GM21367 (cell line): Measurements from ENCODE around the gene KIF1A.

Source experiments
- ATAC-seq: cut with Tn5 transposase; IDR thresholded peaks from one replicate; pipeline ENCODE4 v1.9.1; 2021; ENCODE audit not compliant: unreplicated experiment

The KIF1A gene

DNA sequence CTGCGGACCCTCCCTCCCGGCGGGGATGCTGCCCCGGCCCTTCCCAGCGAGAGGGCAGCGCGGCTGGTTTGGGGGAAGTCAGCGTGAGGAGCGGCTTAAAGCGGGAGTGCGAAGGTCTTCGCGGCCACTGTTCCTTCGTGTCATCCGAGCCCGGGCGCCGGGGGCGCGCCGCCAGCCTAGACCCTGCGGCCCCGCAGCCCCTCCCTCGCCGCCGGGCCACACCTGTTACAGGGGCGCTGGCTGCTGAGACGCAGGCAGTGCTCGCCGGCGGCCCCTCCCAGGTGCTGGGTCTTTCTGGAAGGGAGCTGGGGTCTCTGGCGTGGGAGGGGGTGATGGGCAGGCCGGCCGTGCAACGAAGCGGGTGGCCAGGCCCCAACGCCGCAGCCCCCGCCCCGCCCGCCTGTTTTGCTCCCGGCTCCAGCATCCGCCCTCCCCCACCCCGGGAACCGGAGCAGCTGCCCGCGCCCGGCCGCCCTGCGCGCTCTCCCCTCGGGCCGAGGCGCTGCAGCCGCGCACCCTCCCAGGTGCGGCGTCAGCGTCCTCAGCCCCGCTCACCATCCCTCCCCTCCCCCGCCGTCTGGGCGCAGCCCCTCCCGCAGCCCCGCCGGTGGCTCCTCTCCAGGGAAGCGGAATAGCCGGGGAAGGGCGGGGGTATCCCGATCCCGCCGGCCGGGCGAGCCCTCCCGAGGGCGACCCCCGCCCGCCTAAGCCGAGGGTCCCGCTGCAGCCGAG is 727 bp downstream of the KIF1A start:
- ATAC-seq, result no peak

DNA sequence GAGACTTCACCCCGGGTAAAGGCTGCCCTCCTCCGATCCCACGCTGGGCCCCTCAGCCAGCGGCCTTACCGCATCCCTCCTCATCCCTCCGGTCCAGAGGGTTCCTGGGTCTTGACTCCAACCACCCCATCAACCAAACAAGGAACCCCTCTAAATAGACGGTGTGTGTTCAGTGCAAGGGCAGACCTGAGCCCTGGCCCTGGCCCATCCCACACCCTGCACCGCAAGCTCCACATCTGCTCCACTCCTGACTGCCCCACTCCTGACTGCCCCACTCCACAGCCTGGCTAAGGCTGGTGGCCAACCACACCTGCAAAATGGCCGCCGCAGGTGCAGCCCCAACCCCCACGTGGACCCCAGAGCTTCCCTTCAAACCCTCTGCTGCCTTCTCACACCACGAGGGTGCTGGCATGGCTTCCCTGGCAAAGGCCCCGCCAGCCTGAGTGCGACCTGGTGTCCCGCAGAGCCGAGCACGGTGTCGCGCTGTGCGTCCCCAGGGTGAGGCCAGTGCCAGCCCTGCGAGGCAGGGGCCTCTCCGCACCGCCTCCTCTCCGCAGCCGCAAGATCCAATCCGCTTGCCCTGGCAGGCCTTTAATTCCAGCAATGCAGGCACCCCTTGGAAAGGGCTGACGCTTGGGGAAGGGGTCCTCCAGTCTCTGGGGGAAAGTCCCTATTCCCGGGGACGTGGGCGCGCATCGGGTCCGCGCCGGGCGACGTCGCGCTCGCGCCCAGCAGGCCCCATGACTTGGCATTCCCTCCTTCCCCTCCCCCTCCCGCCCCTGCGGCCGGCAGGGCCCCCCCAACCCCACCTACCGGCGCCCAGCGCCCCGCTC is 1.5 kb downstream of the KIF1A start:
- no peak for ATAC-seq

DNA sequence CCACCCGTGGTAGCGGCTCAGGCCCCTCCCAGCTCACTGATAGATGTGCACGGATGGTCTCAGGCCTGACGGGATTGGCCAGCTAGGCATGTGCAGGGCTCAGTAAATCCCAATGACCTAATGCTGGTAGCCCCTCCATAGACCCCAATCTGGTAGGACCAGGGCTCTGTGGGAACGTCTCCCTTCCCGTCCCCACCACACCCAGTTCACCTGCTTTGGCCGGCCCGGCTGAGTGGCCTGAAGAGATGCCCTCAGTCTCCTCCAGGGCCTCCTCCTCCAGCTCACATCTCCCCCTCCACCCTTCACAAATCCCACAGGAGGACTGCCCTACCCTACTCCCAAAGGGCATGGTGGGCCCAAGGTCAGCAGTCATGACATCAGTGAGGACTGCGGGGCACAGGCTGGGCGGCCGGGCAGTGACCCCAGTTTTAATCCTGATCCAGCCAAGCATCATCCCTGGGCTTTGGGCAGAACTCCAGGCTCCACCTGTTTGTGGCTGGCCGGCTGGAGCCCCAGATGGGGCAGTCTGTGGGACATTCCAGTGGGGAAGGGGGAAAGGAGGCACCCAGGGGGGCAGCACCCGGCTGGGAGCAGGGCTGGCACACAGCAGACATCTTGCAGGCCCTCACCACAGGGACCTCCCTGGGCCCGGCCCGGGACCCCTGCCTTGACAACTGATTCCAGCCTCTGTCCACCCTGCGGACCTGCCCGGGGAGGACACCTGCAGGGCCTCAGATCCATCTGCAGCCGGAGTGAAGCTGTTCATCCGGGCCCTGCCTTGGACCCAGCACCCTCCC is 2.3 kb downstream of the KIF1A start:
- ATAC-seq, result no peak

DNA sequence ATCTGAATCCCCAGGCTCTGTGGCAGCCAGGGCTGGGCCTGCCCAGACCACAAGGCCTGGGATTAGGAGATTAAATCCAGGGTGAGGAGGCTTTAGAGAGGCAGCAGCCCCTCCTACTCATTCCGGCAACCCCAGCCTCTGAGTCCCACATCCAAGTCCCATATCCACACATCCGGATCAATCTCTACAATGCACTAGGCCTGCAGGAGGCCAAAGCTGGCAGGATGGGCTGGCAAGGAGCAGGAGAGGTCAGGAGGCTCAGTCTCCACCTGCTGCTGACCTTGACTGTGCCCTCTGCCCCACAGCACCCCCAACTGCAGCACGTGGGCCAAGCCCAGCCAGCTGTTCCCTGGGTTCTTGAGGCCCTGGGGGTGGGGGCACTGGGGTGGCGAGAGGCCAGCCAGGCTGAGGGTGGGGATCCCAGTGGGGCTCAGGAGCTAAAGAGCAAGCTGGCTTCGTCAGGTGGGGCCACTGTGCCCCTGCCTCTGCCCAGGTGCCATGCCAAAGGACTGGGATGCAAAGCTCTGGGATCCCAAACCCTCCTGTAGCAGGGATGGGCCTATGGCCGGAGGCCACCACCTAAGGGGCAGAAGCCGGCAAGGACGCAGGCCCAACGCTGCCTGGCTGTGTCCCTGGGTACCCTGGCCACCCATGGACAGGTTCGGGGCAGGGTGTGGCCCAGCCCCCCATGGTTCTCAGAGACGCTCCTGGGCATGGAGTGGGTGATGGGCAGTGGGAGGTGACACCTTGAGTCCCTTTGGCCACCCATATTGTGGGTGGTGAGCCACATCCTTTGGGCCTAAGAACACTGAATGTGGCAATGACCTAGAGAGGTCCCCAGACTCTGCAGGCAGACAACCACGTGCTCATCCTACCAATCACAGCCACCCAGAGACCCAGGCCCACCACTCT is 3.2 kb downstream of the KIF1A start:
- ATAC-seq, result no peak

DNA sequence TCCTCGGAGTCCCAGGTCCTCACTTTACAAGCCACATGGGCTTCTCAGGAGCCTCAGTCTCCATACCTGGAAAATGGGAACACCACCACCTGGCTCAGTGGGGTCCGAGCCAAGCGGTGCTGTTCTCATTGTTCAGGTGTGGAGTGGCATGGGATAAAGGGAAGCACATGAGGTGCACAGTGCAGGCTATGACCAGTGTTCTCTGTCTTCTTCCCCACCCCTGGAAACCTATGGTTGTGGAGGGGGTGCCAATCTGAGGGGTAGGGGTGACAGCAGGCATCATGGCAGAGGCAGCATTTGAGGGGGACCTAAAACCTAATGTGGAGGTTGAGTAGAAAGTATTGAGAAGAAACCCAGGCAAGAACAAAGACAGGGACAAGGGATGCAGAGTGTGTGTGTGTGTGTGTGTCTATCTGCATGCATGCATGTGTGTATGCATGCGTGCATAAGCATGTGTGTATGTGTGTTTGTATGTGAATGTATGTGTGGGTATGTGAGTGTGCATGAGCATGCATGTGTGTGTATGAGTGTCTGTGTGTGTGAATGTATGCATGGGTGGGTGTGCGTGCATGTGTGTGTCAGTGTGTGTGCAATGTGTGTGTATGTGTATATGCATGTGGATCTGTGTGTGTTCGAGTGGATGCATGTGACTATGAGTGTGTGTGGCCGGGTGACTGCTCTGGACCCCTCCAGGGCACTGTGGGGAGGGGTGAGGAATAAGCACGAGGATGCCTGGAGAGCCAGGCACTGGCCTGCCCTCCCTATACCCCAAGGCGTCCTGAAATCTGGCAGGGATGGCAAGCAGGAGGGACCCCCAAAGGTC is 4.0 kb downstream of the KIF1A start:
- ATAC-seq, result no peak

DNA sequence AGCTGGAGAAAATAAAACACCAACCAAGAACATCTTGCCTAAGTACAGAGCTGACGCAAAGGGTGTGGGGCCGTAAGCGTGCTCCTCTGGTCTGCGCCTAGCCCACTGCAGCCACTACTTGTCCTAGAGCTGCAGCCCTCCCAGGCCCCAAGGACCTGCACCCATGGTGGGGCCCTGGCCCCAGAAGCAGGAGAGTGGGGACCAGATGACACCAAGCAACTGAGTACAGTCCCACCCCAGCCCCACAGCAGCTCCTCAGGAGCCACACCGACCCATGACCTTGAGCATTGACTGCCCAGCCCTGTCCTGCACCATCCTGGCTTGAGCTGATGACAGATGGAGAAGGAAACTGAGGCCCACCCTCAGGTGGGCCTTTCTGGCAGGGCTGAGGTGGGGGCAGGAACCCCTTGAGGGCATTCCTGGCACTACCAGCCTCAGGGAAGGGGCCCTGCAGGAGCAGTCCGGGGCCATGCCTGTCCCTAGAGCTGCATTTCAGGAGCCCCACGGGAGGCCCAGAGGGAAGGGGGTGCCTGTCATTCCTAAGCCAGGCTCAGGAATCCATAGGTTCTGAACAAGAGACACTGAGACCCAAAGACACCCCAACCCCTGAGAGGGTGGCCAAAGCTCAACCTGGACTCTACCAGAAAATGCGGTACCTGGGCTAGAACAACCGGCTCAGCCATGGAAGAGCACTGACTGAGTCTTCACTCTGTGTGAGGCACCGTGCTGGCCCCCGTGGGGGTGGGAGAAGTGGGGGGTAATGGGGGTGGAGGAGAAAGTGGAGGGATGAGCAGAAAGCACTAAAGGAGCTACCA is 4.9 kb downstream of the KIF1A start:
- no peak for ATAC-seq

DNA sequence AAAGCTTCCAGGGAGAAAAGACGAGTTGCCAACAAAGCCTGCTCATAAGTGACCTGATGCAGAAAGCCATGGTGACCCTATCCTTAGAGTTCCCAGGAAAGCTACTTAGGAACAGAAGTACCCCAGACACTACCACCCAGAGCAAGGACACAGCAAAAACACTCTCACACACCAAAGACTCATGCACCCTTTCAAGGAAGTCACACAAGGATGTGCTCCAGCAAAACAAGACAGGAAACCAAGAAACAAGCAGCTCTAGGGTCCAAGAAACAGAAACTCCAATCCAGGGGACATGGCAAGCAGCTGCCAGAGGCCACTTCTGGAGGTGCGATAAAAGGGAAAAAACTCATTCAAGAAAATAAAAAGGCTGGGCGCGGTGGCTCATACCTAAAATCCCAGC is 5.7 kb downstream of the KIF1A start:
- ATAC-seq, result no peak

DNA sequence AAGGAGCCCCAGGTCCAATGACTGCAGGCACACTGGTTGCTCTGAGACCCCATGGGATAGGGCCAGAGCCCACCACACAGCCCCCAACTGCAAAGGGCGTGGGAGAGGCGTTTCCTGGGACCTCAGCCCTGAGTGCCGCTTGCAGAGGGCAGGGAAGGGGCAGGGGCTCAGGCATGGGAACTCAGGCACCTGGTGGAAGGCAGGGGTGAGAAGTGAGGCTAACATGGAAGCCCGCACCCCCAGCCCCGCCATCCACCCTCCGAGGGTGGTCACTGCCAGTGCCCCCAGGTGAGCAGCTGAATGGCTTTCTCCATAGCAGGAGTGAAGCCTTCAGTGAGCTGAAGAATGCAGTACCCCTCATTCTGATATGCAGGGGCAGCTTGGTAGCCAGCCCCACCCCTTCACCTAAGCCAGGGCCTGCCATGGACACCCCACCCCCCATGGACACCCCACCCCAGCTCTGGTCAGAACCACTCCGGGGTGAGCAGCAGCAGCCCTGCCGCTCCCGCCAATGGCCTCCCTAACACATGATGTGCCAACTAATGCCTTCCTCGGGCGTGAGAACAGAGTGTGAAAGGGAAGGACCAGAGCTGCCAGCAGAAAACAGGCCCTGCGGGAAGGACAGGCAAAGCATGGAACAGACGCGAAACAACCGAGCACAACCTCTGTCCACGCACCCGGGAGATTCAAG is 6.6 kb downstream of the KIF1A start:
- ATAC-seq, result no peak

DNA sequence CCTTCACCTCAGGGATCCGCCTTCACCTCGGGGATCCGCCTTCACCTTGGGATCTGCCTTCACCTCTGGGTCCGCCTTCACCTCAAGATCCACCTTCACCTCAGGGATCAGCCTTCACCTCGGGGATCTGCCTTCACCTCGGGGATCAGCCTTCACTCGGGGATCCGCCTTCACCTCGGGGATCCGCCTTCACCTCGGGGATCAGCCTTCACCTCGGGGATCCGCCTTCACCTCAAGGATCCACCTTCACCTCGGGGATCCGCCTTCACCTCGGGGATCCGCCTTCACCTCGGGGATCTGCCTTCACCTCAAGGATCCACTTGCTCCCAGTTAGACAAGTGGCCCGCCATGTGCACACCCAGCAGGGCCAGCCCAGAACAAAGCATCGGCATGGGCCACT is 7.3 kb downstream of the KIF1A start:
- ATAC-seq, result no peak

DNA sequence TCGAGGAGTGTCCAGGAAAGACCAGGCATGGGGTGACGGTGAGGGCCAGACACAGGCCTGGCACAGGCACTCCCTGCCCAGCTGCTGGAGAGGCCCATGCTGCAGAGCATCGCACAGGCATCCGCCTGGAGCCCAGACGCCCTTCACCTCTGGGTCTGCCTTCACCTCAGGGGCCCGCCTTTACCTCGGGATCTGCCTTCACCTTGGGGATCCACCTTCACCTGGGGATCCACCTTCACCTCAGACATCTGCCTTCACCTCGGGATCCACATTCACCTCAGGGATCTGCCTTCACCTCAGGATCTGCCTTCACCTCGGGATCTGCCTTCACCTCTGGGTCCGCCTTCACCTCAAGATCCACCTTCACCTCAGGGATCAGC is 7.7 kb downstream of the KIF1A start:
- ATAC-seq, result no peak

DNA sequence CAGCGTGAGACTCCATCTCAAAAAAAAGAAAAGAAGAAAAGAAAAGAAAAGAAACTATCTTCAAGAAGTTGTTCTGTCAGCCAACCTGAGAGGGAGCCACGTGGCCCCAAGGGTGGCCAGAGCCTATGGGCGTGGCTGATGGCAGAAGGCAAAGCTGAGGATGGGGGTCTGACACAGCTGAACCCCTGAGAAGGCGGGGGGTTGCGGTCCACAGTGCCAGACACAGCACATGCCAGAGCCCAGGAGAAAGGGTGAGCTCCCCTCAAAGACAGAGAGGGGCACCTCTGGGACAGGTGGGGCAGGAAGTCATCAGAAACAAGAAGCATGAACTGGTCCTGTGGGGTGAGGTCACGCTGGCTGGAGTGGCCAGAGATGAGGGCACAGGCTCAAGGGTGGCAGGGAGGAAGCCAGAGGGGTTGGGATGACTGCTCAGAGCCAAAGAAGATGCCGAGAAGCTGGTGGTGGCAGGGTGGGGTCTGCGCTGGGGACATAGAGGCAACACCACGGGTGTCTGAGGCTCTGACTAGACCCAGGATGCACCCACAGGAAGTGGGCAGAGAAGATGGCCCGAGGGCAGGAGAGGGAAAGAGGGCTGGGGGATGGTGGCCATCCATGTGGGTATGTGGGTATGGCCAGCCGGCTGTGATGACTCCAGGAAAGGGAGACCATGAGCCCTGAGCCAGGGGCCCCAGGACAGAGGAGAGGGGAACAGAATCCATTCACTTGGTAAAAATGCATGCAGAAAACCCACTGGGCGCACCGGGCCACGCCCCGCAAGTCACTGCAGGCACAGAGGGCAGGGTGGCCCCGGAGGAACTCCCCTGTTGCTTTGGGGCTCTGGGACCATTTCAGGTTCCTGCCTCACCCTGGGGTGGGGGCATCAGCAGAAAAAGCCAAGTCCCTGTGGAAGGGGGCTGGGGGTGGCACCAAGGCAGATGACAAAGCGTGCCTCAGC is 8.4 kb downstream of the KIF1A start:
- ATAC-seq, result no peak

DNA sequence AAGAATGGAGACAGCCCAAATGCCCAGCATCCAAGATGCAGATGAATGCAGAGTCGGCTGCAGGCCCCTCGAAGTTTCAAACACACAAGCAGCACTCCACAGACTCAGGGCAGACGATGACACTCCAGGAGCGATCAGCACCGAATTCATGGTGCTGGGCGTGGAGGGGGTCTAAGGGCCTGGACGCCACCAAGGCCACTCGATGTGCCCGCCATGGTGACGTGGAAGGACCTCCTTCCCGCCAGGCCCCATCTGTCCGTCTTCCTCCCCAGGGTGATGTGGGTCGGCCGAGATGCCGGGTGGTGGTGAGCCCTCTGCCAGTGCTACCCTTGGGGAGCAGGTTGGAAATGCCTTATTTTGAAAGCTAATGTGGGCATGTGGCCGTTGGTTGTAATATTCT is 9.4 kb downstream of the KIF1A start:
- ATAC-seq, result no peak

DNA sequence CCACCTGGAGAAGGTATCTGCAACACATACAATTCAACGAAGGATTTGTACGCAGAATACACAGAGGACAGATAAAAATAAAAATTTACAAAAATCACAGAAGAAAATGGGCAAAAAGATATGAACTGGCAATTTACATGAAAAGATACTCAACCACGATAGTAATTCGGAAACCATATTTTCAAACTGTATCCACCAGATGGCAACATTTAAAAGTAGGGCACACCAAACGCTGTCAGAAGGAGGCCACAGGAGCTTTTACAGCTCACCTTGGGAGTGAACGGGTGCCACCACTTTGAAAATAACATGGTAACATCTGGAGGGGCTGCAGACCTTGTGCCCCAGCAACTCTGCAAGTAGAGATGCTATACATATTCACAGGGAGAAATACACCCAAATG is 9.8 kb downstream of the KIF1A start:
- ATAC-seq, result no peak

DNA sequence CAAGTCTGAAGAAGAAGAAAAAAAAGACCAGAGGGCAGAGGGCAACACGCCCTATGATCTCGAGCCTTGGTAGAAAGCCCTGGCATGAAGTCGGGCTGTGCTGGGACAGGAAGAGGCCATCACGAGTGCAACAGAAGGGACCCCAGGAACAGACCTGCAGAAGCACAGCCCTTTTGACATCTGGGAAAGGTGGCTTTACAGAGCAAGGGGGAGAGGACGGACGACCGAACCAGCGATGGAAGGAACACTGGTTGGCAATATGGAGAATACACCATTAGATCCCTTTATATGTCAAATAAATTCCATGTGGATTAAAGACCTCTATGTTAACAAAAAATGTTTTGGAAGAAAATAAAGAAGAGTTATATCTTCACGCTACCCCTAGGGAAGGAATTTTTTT is 10.7 kb downstream of the KIF1A start:
- no peak for ATAC-seq

DNA sequence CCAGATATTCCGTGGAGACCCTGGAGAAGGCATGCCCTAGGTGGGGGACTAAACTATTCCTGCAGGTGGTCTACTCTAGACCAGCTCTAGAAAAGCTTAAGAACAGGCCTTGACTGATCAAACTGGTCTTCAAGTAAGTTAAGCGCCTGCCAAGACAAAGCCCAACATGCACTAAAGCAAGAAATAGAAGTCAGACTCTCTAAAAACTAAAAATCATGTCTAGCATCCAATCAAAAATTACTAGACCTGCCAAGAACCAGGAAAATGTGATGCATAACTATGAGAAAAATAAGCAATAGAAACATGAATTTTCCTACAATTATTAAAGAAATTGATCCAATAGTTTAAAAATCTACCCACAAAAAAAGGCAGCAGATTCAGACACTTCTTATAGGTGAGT is 13.6 kb downstream of the KIF1A start:
- no peak for ATAC-seq

DNA sequence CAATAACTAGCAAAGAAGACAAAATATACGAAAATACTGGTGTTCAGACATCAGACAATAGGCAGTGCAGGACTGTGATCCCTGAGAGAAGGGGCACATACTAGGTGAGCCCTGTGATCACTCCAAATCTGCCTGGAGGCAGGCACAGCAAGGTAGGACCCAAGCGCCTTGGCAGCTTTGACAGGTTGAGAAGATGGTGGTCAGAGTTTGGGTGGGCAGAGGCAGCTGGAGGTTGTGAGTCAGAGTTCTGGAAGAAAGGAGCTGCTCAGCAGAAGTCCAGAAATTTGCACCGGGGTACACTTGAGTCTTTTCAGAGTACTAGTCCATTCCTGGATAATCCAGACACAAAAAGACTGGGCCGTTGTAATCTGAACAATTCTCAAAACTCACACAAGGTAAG is 14.0 kb downstream of the KIF1A start:
- ATAC-seq, result no peak

DNA sequence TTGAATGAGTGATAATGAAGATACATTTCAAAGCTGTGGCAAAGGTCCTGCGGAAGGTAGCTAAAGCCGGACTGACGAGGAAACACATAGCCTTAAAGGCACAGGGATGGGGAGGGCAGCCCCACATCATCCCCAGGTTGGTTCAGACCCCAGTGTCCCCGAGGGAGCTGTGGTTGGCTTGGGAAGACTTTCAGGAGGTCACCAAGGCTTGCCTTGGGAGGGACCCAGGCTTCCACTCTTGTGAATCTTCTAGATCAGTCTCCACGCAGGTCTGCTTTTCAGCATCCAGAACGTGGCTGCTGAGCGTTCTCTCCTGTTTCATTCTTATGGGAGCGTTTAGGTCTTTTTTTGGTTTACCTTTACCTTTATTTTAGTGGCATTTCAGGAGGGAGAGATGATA is 16.8 kb downstream of the KIF1A start:
- ATAC-seq, result no peak
